Effector memory CD4-positive, alpha-beta T cell (primary cell): Measurements from ENCODE around the gene EXOC4.

Experiments used
- DNase-seq, 3 donors: peaks; one replicate each; pipeline ENCODE4 v3.0.0-alpha.2; 2020
- H3K27ac ChIP-seq: 2 replicates; pipeline ENCODE4 v1.7.0; 2013; ENCODE audit warnings: mild to moderate bottlenecking, low read length, moderate library complexity; ENCODE audit not compliant: insufficient read depth, poor library complexity, severe bottlenecking
- H3K27me3 ChIP-seq: replicated peaks from 2 replicates; pipeline ENCODE4 v1.7.0; 2013; ENCODE audit warnings: mild to moderate bottlenecking, low read length; ENCODE audit not compliant: insufficient read depth, control insufficient read depth, poor library complexity, severe bottlenecking
- H3K36me3 ChIP-seq: 2 replicates; pipeline ENCODE4 v1.7.0; 2013; ENCODE audit warnings: mild to moderate bottlenecking, low read length, moderate library complexity; ENCODE audit not compliant: control insufficient read depth, insufficient read depth
- H3K4me1 ChIP-seq: 2 replicates; pipeline ENCODE4 v1.7.0; 2013; ENCODE audit warnings: low read length, mild to moderate bottlenecking; ENCODE audit not compliant: control insufficient read depth, insufficient read depth, poor library complexity, severe bottlenecking
- H3K4me3 ChIP-seq: 2 replicates; pipeline ENCODE4 v1.7.0; 2013; ENCODE audit warnings: low read length, low read depth, mild to moderate bottlenecking; ENCODE audit not compliant: insufficient read depth, poor library complexity, severe bottlenecking
- H3K9me3 ChIP-seq: 2 replicates; pipeline ENCODE4 v1.7.0; 2013; ENCODE audit warnings: mild to moderate bottlenecking, low read length, moderate library complexity; ENCODE audit not compliant: control insufficient read depth

EXOC4 gene

DNA sequence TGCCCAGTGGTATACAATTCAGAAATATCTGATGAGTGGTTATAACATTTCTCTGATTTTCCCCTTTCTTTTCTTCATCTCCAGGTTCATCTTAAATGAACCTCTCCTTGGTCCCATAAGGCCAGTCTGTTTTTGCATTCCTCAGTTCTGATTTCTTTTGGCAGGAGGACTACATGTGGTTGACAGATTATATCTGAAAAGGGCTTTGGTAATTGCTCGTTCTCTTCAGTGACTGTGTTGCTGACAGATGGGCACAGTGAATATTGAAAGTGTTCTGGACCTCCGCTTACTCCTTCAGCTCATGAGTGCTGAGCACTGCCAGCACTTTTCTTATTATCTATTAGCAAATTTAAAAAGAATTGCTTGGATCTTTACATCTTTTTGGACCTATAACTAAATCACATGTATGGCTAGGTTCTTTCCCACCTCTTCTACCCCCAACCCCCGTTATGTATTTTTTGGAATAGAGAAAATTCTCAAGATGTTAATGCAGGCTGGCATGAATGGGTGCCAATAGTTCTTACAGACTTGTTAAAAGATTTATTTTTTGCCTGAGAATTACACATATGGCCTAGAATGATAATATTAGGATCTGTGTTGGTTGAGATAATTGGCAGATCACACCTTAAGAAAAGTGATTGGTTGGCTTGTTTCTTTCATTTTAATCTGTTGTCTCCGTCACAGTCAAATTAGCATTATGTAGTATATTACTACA is 323.0 kb downstream of the EXOC4 start:
- no peak for DNase-seq
- no peaks in the 10 kb centered on the region for H3K9me3 ChIP-seq
- no peak overlapping the region for H3K4me3 ChIP-seq
- no peak overlapping the region for H3K27ac ChIP-seq
- H3K27me3 ChIP-seq: no peaks in the 10 kb centered on the region
- no peaks in the 10 kb centered on the region for H3K36me3 ChIP-seq
- no peaks in the 10 kb centered on the region for H3K4me1 ChIP-seq

DNA sequence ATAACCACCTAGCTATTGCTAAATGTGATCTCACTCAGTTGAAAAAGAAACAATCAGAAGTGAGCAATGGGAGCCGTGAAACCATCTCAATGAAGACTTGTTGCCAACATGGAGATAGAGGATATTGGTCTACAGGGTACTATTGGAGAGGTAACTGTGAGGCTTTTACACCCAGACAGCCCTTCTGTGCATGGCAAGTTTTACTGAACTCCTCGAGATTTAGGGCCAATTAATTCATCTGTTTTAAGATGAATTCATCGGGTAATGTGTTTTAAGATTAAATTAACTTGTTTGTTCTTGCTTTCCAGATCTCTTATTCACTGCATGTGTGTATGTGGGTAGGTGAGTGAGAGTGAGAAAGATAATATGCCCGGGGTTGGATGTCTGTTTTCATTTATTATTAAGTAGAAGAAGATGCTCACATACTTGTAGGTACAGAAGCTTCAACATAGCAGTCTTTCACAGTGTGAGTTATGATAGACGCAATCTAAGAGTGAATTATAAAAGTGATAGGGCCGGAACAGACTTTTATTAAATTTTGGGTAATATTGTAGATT is 323.8 kb downstream of the EXOC4 start:
- Histone ChIP-seq H3K27ac (no peak overlapping the region), H3K36me3 (no peaks in the 10 kb centered on the region), H3K4me1 (no peaks in the 10 kb centered on the region), H3K4me3 (no peak overlapping the region), H3K9me3 (no peaks in the 10 kb centered on the region), H3K27me3 (no peaks in the 10 kb centered on the region)
- no peak for DNase-seq

DNA sequence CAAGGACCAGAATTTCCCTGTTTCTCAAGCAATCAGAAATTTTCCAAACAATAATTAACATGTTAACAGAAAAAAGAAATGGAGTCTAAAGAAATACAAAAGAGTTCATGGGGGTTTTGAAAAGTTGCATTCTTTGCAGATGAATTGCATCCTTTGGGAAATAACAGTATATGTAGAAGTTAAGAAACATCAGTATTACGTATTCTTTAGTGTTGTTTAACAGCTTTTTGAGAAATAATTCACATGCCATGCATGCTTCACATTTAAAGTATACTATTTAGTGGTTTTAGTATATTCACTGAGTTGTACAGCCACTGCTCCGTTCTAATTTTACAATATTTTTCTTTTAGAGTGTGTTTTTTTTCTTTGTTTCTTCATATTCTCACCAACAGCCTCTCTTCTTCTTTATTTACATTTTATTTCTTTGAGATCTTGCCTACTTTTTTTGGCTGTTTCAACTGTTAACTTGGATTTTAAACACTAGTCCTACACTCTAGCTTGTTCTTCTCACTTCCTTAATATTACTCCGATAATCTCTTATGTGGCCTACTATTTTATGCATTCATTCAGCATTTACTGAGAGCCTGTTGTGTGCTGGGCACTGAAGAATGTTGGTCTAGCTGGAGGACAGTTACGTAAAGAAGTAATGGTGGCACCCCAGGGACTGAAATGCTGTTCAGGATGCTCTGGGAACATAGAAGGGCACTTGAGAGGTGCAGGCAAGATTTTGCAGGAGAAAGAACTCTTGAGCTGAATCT is 330.1 kb downstream of the EXOC4 start:
- DNase-seq: no peak
- Histone ChIP-seq H3K4me3 (no peak overlapping the region), H3K27me3 (no peaks in the 10 kb centered on the region), H3K27ac (no peak overlapping the region), H3K36me3 (no peaks in the 10 kb centered on the region), H3K4me1 (no peaks in the 10 kb centered on the region), H3K9me3 (no peaks in the 10 kb centered on the region)

- no peaks in the 10 kb centered on the region for H3K36me3 ChIP-seq
- no peaks in the 10 kb centered on the region for H3K27me3 ChIP-seq
- H3K4me1 ChIP-seq: no peaks in the 10 kb centered on the region
- H3K27ac ChIP-seq: no peak overlapping the region
- H3K4me3 ChIP-seq: no peak overlapping the region
- no peaks in the 10 kb centered on the region for H3K9me3 ChIP-seq
- DNase-seq: no peak
Observed at GRCh38 chr7:133583545-133584171, 330.8 kb downstream of the EXOC4 start.

GRCh38 chr7:133584956-133585668 is 332.2 kb downstream of the EXOC4 start:
- Histone ChIP-seq H3K4me3 (no peak overlapping the region), H3K9me3 (no peaks in the 10 kb centered on the region), H3K36me3 (no peaks in the 10 kb centered on the region), H3K27ac (no peak overlapping the region), H3K27me3 (no peaks in the 10 kb centered on the region), H3K4me1 (no peaks in the 10 kb centered on the region)
- DNase-seq: no peak

DNA sequence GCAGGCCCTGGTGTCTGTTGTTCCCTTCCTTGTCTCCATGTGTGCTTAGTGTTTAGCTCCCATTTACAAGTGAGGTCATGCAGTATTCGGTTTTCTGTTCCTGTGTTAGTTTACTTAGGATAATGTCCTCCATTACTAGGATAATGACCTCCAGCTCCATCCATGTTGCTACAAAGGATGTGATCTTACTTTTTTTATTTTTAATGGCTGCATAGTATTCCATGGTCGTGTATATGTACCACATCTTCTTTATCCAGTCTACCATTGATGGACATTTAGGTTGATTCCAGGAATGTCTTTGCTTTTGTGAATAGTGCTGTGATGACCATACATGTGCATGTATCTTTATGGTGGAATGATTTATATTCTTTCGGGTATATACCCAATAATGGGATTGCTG is 333.4 kb downstream of the EXOC4 start:
- H3K36me3 ChIP-seq: no peaks in the 10 kb centered on the region
- no peaks in the 10 kb centered on the region for H3K9me3 ChIP-seq
- no peaks in the 10 kb centered on the region for H3K4me1 ChIP-seq
- no peak overlapping the region for H3K27ac ChIP-seq
- no peak overlapping the region for H3K4me3 ChIP-seq
- DNase-seq: no peak
- no peaks in the 10 kb centered on the region for H3K27me3 ChIP-seq

DNA sequence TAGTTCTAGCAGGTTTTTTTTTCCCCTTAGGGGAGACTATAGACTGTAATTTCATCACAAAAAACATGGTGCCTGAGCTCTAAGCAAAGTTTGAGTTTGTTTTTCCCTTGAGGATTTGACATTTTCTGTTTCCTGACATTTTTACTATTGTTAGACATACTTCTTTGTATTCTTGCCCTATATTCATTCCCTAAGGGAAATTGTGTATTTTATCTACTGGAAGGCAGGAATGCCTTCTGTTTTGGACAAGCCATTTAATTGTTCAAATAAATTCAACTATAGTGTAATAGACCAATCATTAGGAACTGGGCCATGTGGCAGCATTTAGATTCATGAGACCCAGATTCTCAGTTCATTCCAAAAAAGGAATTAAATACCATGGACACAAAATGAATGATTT is 335.0 kb downstream of the EXOC4 start:
- Histone ChIP-seq H3K27me3 (no peaks in the 10 kb centered on the region), H3K27ac (no peak overlapping the region), H3K9me3 (no peaks in the 10 kb centered on the region), H3K4me3 (no peak overlapping the region), H3K36me3 (no peaks in the 10 kb centered on the region), H3K4me1 (no peaks in the 10 kb centered on the region)
- no peak for DNase-seq

- Histone ChIP-seq H3K4me1 (no peaks in the 10 kb centered on the region), H3K4me3 (no peak overlapping the region), H3K27ac (no peak overlapping the region), H3K9me3 (no peaks in the 10 kb centered on the region), H3K27me3 (no peaks in the 10 kb centered on the region), H3K36me3 (no peaks in the 10 kb centered on the region)
- no peak for DNase-seq
Observed at GRCh38 chr7:133590795-133591194, 337.9 kb downstream of the EXOC4 start.

DNA sequence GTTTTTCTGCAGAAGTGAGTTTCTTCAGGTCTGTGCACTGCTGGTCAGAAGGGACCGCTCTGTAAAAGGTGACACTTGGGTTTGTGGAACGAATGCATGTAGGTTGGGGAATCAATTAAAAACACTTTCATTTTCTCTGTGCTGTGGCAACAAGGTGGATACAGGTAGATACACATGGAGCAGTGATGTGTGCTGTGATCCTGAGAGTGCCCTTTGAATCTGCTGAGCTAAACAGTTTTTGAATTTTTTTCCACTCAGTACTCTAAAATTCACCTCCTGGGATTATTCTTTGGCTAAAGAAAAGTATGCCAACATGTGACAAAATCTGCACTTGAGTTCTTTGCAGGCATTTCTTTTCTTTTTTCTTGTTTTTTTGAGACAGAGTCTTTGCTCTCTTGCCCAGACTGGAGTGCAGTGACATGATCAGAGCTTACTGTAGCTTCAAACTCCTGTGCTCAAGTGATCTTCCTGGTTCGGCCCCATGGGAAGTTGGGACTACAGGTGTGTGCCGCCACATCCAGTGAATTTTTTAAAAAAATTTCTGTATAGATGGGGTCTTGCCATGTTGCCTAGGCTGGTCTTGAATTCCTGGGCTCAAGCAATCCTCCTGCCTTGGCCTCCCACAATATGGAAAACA is 338.9 kb downstream of the EXOC4 start:
- H3K4me1 ChIP-seq: no peaks in the 10 kb centered on the region
- H3K9me3 ChIP-seq: no peaks in the 10 kb centered on the region
- no peaks in the 10 kb centered on the region for H3K36me3 ChIP-seq
- H3K27me3 ChIP-seq: no peaks in the 10 kb centered on the region
- H3K27ac ChIP-seq: no peak overlapping the region
- H3K4me3 ChIP-seq: no peak overlapping the region
- no peak for DNase-seq
